AG09309 (cell line): ENCODE measurements around the gene HAUS6.

ENCODE experiments used
- DNase-seq: peaks from one replicate; pipeline ENCODE4 v3.0.0-alpha.2; 2010; ENCODE audit warnings: low read depth
- H3K4me3 ChIP-seq: 2 replicates; pipeline ENCODE4 v1.5.1; 2011; ENCODE audit warnings: mild to moderate bottlenecking, low read depth, low read length, moderate library complexity; ENCODE audit not compliant: control insufficient read depth
- CTCF ChIP-seq: IDR thresholded peaks from 2 replicates; pipeline ENCODE4 v1.5.1; 2011; ENCODE audit warnings: mild to moderate bottlenecking, low read depth, low read length, inconsistent platforms; ENCODE audit not compliant: insufficient read depth, control insufficient read depth; ENCODE audit errors: missing control alignments

Gene HAUS6

DNA sequence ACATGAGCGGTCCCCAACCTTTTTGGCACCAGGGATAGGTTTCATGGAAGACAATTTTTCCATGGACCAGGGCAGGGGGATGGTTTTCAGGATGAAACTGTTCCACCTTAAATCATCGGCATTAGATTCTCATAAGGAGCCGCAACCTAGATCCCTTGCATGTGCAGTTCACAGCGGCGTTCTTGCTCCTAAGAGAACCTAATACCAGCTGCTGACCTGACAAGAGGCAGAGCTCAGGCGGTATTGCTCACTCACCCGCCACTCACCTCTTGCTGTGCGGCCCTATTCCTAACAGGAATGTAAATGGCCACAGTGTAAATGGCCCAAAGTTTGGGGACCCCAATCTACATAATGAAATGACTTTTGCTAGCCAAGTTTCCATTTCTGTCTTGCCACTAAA is 27.7 kb upstream of the HAUS6 start:
- no peak overlapping the region for H3K4me3 ChIP-seq

DNA sequence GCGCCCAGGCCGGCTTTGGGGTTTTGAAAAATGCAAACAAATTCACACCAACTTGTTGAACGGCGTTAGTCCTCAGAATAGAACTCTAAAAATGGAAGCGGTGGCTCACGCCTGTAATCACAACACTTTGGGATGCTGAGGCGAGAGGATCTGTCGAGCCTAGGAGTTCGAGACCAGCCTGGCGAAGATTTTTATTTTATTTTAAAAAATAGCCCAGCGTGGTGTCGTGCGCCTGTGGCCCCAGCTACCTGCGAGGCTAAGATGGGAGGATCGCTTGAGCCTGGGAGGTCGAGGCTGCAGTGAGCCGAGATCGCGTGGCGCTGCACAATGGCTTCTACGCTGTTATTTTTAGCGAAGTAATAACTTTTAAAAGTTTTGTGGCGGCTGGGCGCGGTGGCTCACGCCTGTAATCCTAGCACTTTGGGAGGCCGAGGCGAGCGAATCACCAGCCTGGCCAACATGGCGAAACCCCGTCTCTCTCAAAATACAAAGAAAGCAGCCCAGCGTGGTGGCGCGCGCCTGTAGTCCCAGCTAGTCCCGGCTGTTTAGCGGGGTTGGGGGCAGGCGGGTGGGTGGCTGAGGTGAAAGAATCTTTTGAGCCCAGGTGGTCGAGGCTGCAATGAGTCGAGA is 25.3 kb upstream of the HAUS6 start:
- no peak for DNase-seq
- TF ChIP-seq CTCF: no peak
- peak overlapping the region; percentile 58 for H3K4me3 ChIP-seq

More for the DNA sequence above, 27.7 kb upstream of the HAUS6 start:
- no peak for DNase-seq
- no peak for TF ChIP-seq CTCF

- DNase-seq: no peak
- TF ChIP-seq CTCF: no peak
- no peak overlapping the region for H3K4me3 ChIP-seq
Measured at GRCh38 chr9:19124430-19124793, 21.7 kb upstream of the HAUS6 start.

GRCh38 chr9:19122490-19123042 is 19.9 kb upstream of the HAUS6 start:
- H3K4me3 ChIP-seq: no peak overlapping the region
- no peak for TF ChIP-seq CTCF
- DNase-seq: no peak

- H3K4me3 ChIP-seq: no peak overlapping the region
- TF ChIP-seq CTCF: no peak
- no peak for DNase-seq
Measured at GRCh38 chr9:19120877-19121276, 18.2 kb upstream of the HAUS6 start.

- H3K4me3 ChIP-seq: no peak overlapping the region
- no peak for DNase-seq
- TF ChIP-seq CTCF: no peak
Measured at GRCh38 chr9:19119801-19120440, 17.2 kb upstream of the HAUS6 start.

DNA sequence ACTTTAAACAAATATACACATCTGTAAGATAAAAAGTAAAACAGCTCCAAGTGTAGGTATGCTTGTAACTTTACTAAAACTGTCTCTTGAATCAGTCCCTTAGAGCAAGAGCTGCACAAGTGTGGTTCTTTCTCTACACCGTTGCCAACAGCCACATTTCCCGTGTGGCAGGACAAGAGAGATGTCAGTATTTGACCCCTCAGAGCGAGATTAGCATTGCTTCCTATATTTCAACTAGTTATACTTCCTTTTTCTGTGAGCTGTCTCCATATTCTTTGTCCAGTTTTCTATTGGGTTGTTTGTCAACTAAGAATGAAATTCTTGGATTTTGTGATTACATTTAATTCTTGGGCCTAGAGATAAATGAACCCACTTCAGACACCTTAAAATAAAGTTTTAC is 16.5 kb upstream of the HAUS6 start:
- H3K4me3 ChIP-seq: no peak overlapping the region
- no peak for TF ChIP-seq CTCF
- DNase-seq: no peak
